GM12878 (cell line): ENCODE results near the gene LCT.

Experiments used
- CTCF ChIP-seq, 3 experiments: IDR thresholded peaks in 2 of 3; conservative IDR thresholded peaks in 1 of 3; 2 replicates each; pipeline ENCODE4 v1.5.1; 2011; ENCODE audit warnings: low read depth in 3 of 3, low read length in 3 of 3, mild to moderate bottlenecking in 3 of 3, control low read depth in 2 of 3, moderate library complexity in 2 of 3, inconsistent platforms in 1 of 3, mixed read lengths in 1 of 3; ENCODE audit not compliant: control insufficient read depth in 2 of 3, insufficient read depth in 1 of 3; ENCODE audit errors: extremely low read depth in 1 of 3
- EP300 ChIP-seq, 2 experiments: fragments of 150-350 bp in 1 of 2; IDR thresholded peaks; 2 replicates each; pipeline ENCODE4 v1.6.1; 2011 to 2012; ENCODE audit warnings: low read depth in 2 of 2, low read length in 2 of 2, borderline replicate concordance in 1 of 2, improper control_type of control experiment in 1 of 2, inconsistent platforms in 1 of 2; ENCODE audit not compliant: control insufficient read depth in 1 of 2
- EZH2 ChIP-seq: IDR thresholded peaks from 2 replicates; pipeline ENCODE4 v1.6.1; 2012; ENCODE audit warnings: low read depth, mild to moderate bottlenecking, control low read depth, inconsistent platforms, low read length, borderline replicate concordance; ENCODE audit not compliant: control insufficient read depth
- POLR2AphosphoS5 ChIP-seq: IDR thresholded peaks from 2 replicates; pipeline ENCODE4 v1.6.1; 2011; ENCODE audit warnings: mild to moderate bottlenecking, low read length, inconsistent platforms
- REST ChIP-seq: IDR thresholded peaks from 2 replicates; pipeline ENCODE4 v1.6.1; 2012; ENCODE audit warnings: mild to moderate bottlenecking, low read depth, low read length

- TF ChIP-seq POLR2AphosphoS5 (no peak), EZH2 (no peak), CTCF (IDR thresholded peaks at IDR 0.05 in 2 of 3, conservative IDR thresholded peaks at IDR 0.05 in 1 of 3; ENCODE audit: control insufficient read depth in 2 of 3, extremely low read depth in 1 of 3, insufficient read depth in 1 of 3, low read depth in 3 of 3, low read length in 3 of 3) (no peak), EP300 (IDR thresholded peaks at IDR 0.05; ENCODE audit: borderline replicate concordance in 1 of 2, control insufficient read depth in 1 of 2, low read depth in 2 of 2, low read length in 2 of 2) (no peak), REST (no peak)
Observed at GRCh38 chr2:135825131-135825530, 11.9 kb downstream of the LCT start.
